HCT116 (cell line): ENCODE data around the gene SUGCT. TPM values are rescaled to one million over a fixed set of nuclear protein-coding genes. Genes with fewer than 3 reads are reported as not detected.

Source experiments
- ATAC-seq: fragments of 200-7000 bp; cut with Tn5 transposase; 2 replicates; pipeline ENCODE4 v1.9.1; 2020; ENCODE audit warnings: mild to moderate bottlenecking, moderate library complexity
- BruUV-seq: library from RNA; stranded (reverse); fragments of 400-500 nt; replicated peaks from 2 replicates; lab custom pipeline; 2021; lab: Mats Ljungman, UMichigan
- CTCF ChIA-PET: fragments of 300-600 bp; sonication (Branson Sonifier 250); formaldehyde crosslinking; loops from one replicate; lab custom pipeline; 2021; ENCODE audit warnings: antibody characterized with exemption; lab: Charles Lee
- POLR2A ChIA-PET: fragments of 300-600, 350-600 bp; sonication (Branson Sonifier 250); formaldehyde crosslinking; loops from one replicate; lab custom pipeline; 2021; ENCODE audit warnings: antibody characterized with exemption; lab: Charles Lee
- RAD21 ChIA-PET, 2 experiments: fragments of 300-600 bp; sonication (Branson Sonifier 250); formaldehyde crosslinking; loops; one replicate each; lab custom pipeline; 2023; ENCODE audit warnings: low total read pairs in 2 of 2; ENCODE audit not compliant: uncharacterized antibody in 2 of 2, unreplicated experiment in 2 of 2, low non-redundant PET in 1 of 2; lab: Charles Lee
- DNase-seq: peaks from one replicate; pipeline ENCODE4 v3.0.0-alpha.2; 2010; ENCODE audit warnings: low read depth, low spot score
- H2AFZ ChIP-seq: fragments of 200-600 bp; shearing (Covaris generic), sonication (generic); 2 replicates; pipeline ENCODE4 v1.6.1; 2017; ENCODE audit warnings: low read depth, mixed run types, mixed read lengths, antibody characterized with exemption, low read length; ENCODE audit not compliant: poor library complexity, severe bottlenecking
- H3K27ac ChIP-seq: 2 replicates; pipeline ENCODE4 v1.5.1; 2012; ENCODE audit warnings: low read depth, low read length
- H3K27me3 ChIP-seq: fragments of 200-600 bp; sonication (generic); 2 replicates; pipeline ENCODE4 v1.6.1; 2016; ENCODE audit warnings: mixed run types, low read length, mixed read lengths; ENCODE audit not compliant: insufficient read depth
- H3K36me3 ChIP-seq, 2 experiments: fragments of 200-500 bp in 1 of 2; fragments of 200-600 bp in 1 of 2; sonication (Bioruptor generic) in 1 of 2; sonication (generic) in 1 of 2; 2 replicates each; pipeline versions ENCODE4 v1.5.1 to v1.6.1; 2014 to 2016; ENCODE audit warnings: low read length in 2 of 2, inconsistent platforms in 1 of 2, mixed read lengths in 1 of 2, mixed run types in 1 of 2; ENCODE audit not compliant: insufficient read depth in 2 of 2, control insufficient read depth in 1 of 2
- H3K4me1 ChIP-seq, 2 experiments: fragments of 200-600 bp in 1 of 2; sonication (generic) in 1 of 2; 2 replicates each; pipeline versions ENCODE4 v1.5.1 to v1.6.1; 2012 to 2017; ENCODE audit warnings: low read length in 2 of 2, inconsistent platforms in 1 of 2, mild to moderate bottlenecking in 1 of 2, mixed read lengths in 1 of 2, mixed run types in 1 of 2, moderate library complexity in 1 of 2; ENCODE audit not compliant: insufficient read depth in 2 of 2, control insufficient read depth in 1 of 2
- H3K4me2 ChIP-seq: fragments of 200-600 bp; sonication (generic); 2 replicates; pipeline ENCODE4 v1.6.1; 2017; ENCODE audit warnings: mixed run types, low read length, mixed read lengths
- H3K4me3 ChIP-seq, 2 experiments: fragments of 200-600 bp in 1 of 2; sonication (generic) in 1 of 2; replicated peaks in 1 of 2; 2 replicates each; pipeline ENCODE4 v1.5.1; 2011 to 2016; ENCODE audit warnings: low read length in 2 of 2, control low read depth in 1 of 2, low read depth in 1 of 2, mild to moderate bottlenecking in 1 of 2, mixed read lengths in 1 of 2, mixed run types in 1 of 2
- H3K79me2 ChIP-seq: fragments of 200-600 bp; sonication (generic); 2 replicates; pipeline ENCODE4 v1.6.1; 2017; ENCODE audit warnings: mild to moderate bottlenecking, mixed run types, low read length, moderate library complexity, mixed read lengths; ENCODE audit not compliant: insufficient read depth
- H3K9ac ChIP-seq: fragments of 200-600 bp; sonication (generic); 2 replicates; pipeline ENCODE4 v1.6.1; 2016; ENCODE audit warnings: low read length, mixed read lengths
- H3K9me2 ChIP-seq: fragments of 200-600 bp; sonication (generic), shearing (Covaris generic); 2 replicates; pipeline ENCODE4 v1.6.1; 2017; ENCODE audit warnings: mixed run types, mild to moderate bottlenecking, moderate library complexity; ENCODE audit not compliant: insufficient read depth
- H3K9me3 ChIP-seq, 2 experiments: fragments of 200-500 bp in 1 of 2; fragments of 200-600 bp in 1 of 2; sonication (Bioruptor generic) in 1 of 2; sonication (generic) in 1 of 2; 2 replicates each; pipeline ENCODE4 v1.6.1; 2014 to 2017; ENCODE audit warnings: low read length in 2 of 2, mixed read lengths in 2 of 2, inconsistent platforms in 1 of 2, low read depth in 1 of 2, mild to moderate bottlenecking in 1 of 2, mixed run types in 1 of 2, moderate library complexity in 1 of 2; ENCODE audit not compliant: control insufficient read depth in 1 of 2, insufficient read depth in 1 of 2
- H4K20me1 ChIP-seq: fragments of 200-600 bp; sonication (generic), shearing (Covaris generic); 2 replicates; pipeline ENCODE4 v1.6.1; 2017; ENCODE audit warnings: mixed run types, mild to moderate bottlenecking, moderate library complexity; ENCODE audit not compliant: insufficient read depth
- CBX3 ChIP-seq: IDR thresholded peaks from 2 replicates; pipeline ENCODE4 v1.6.1; 2012; ENCODE audit warnings: low read depth
- EGR1 ChIP-seq: IDR thresholded peaks from 2 replicates; pipeline ENCODE4 v1.6.1; 2012; ENCODE audit warnings: low read depth
- ELF1 ChIP-seq: IDR thresholded peaks from 2 replicates; pipeline ENCODE4 v1.6.1; 2012; ENCODE audit warnings: low read depth, borderline replicate concordance
- FOSL1 ChIP-seq: IDR thresholded peaks from 2 replicates; pipeline ENCODE4 v1.6.1; 2012; ENCODE audit warnings: low read depth
- POLR2A ChIP-seq: IDR thresholded peaks from 2 replicates; pipeline ENCODE4 v1.7.0; 2011; ENCODE audit warnings: borderline replicate concordance; ENCODE audit not compliant: insufficient read depth, insufficient read length; ENCODE audit errors: extremely low read depth
- POLR2AphosphoS5 ChIP-seq: IDR thresholded peaks from 2 replicates; pipeline ENCODE4 v1.6.1; 2011; ENCODE audit warnings: mild to moderate bottlenecking, low read depth, low read length, moderate library complexity
- RAD21 ChIP-seq: IDR thresholded peaks from 2 replicates; pipeline ENCODE4 v1.6.1; 2012; ENCODE audit warnings: low read depth, mild to moderate bottlenecking
- SIN3A ChIP-seq: IDR thresholded peaks from 2 replicates; pipeline ENCODE4 v1.6.1; 2012; ENCODE audit warnings: low read depth
- SRF ChIP-seq: IDR thresholded peaks from 2 replicates; pipeline ENCODE4 v1.6.1; 2012; ENCODE audit warnings: low read depth
- ZFX ChIP-seq: fragments of 450-650 bp; IDR thresholded peaks from 2 replicates; pipeline ENCODE4 v1.6.1; 2017
- intact Hi-C: fragments of 100-400 bp; cut with micrococcal nuclease; formaldehyde crosslinking; loops from 2 replicates; pipeline ENCODE4 v1.10.0; 2022
- total RNA-seq: library from RNA; stranded (reverse); gene quantifications from one replicate; pipeline ENCODE4 v1.2.1, GENCODE V29; 2021; ENCODE audit not compliant: unreplicated experiment
- TF ChIP-seq, protein P1 (sequence below), 3 experiments: fragments of 200-600 bp in 1 of 3; sonication (generic) in 1 of 3; IDR thresholded peaks in 2 of 3; conservative IDR thresholded peaks in 1 of 3; 2 replicates each; pipeline ENCODE4 v1.5.1; 2012 to 2017; ENCODE audit warnings: low read depth in 2 of 3, low read length in 2 of 3, antibody characterized with exemption in 1 of 3, borderline replicate concordance in 1 of 3, control low read depth in 1 of 3, mild to moderate bottlenecking in 1 of 3, mixed read lengths in 1 of 3, mixed run types in 1 of 3, moderate library complexity in 1 of 3; ENCODE audit not compliant: insufficient read depth in 1 of 3
- TF ChIP-seq, protein P2 (sequence below): IDR thresholded peaks from 2 replicates; pipeline ENCODE4 v1.6.1; 2012

SUGCT gene
- total RNA-seq, 1 experiment from 2014 or later, result 4.4 TPM

DNA sequence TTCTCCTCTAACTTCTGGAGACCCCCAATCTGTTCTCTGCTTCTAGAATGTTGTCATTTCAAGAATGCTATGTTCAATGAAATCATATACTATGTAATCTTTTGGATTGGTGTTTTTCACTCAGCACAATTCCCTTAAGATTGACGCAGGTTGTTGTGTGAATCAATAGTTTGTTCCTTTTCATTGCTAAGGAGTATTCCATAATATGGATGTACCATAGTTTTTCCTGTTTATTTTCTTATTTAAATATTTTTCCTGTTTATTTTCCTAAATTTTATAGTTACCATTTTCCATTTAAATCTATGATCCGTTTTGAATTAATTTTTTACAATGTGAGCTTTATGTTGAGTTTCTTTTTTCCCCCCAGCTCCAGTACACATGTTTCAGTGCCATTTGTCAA is 604.5 kb downstream of the SUGCT start:
- no TSS peak for BruUV-seq
- H3K9me3 ChIP-seq, result no peaks in the 10 kb centered on the region
- no peaks in the 10 kb centered on the region for H4K20me1 ChIP-seq
- ChIA-PET POLR2A (no interaction called here), RAD21 (no interaction called here), CTCF (no interaction called here)
- no peak overlapping the region for H3K9ac ChIP-seq
- no peak overlapping the region for H3K4me3 ChIP-seq
- 0 out of 2 replicates have a peak, but pooled peaks cover 5% of the 10 kb centered on the region for H3K27me3 ChIP-seq
- H3K9me2 ChIP-seq, result no peaks in the 10 kb centered on the region
- H3K27ac ChIP-seq, result no peak overlapping the region
- H3K36me3 ChIP-seq, result no peaks in the 10 kb centered on the region
- H3K4me2 ChIP-seq, result no peak overlapping the region
- DNase-seq (no peak), ATAC-seq (no peak)
- no peaks in the 10 kb centered on the region for H3K79me2 ChIP-seq
- H2AFZ ChIP-seq, result no peak overlapping the region
- intact Hi-C loops, result no loop called here
- H3K4me1 ChIP-seq, result no peaks in the 10 kb centered on the region
- TF ChIP-seq FOSL1 (no peak), ZFX (no peak), POLR2A (no peak), ELF1 (no peak), SRF (no peak), RAD21 (no peak)

DNA sequence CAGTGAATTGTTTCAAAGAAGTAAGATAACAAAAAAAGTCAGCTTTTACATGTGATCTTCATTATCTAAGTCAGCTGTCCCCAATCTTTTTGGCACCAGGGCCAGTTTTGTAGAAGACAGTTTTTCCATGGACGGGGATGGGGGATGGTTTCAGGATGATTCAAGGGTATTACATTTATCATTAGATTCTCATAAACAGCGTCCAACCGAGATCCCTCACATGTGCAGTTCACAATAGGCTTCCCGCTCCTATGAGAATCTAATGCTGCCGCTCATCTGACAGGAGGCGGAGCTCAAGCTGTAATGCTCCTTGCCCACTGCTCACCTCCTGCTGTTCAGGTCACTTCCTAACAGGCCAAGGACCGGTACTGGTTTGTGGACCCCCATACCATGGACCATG is 607.5 kb downstream of the SUGCT start:
- ChIA-PET RAD21 (no interaction called here), CTCF (no interaction called here), POLR2A (no interaction called here)
- Histone ChIP-seq H3K4me2 (no peak overlapping the region), H3K27ac (no peak overlapping the region), H3K27me3 (0 out of 2 replicates have a peak, but pooled peaks cover 7% of the 10 kb centered on the region), H3K36me3 (no peaks in the 10 kb centered on the region), H2AFZ (no peak overlapping the region), H3K4me1 (no peaks in the 10 kb centered on the region), H3K9me3 (no peaks in the 10 kb centered on the region), H3K4me3 (no peak overlapping the region)
- ATAC-seq, result no peak
- intact Hi-C loops, result no loop called here
- TF ChIP-seq, protein P1, sequence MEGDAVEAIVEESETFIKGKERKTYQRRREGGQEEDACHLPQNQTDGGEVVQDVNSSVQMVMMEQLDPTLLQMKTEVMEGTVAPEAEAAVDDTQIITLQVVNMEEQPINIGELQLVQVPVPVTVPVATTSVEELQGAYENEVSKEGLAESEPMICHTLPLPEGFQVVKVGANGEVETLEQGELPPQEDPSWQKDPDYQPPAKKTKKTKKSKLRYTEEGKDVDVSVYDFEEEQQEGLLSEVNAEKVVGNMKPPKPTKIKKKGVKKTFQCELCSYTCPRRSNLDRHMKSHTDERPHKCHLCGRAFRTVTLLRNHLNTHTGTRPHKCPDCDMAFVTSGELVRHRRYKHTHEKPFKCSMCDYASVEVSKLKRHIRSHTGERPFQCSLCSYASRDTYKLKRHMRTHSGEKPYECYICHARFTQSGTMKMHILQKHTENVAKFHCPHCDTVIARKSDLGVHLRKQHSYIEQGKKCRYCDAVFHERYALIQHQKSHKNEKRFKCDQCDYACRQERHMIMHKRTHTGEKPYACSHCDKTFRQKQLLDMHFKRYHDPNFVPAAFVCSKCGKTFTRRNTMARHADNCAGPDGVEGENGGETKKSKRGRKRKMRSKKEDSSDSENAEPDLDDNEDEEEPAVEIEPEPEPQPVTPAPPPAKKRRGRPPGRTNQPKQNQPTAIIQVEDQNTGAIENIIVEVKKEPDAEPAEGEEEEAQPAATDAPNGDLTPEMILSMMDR (IDR thresholded peaks at IDR 0.05 in 2 of 3, conservative IDR thresholded peaks at IDR 0.05 in 1 of 3; ENCODE audit: borderline replicate concordance in 1 of 3, insufficient read depth in 1 of 3, low read depth in 2 of 3, low read length in 2 of 3), result no peak
- no peak for TF ChIP-seq EGR1
- no peak for TF ChIP-seq FOSL1
- TF ChIP-seq CBX3, result no peak
- no peak for TF ChIP-seq POLR2AphosphoS5
- TF ChIP-seq, protein P2, sequence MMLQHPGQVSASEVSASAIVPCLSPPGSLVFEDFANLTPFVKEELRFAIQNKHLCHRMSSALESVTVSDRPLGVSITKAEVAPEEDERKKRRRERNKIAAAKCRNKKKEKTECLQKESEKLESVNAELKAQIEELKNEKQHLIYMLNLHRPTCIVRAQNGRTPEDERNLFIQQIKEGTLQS, result no peak
- TF ChIP-seq SRF, result no peak
- TF ChIP-seq ZFX, result no peak
- no peak for TF ChIP-seq ELF1
- TF ChIP-seq SIN3A, result no peak
- TF ChIP-seq, all 23 proteins: peak for 0
- Histone ChIP-seq H3K9ac (no peak overlapping the region), H3K9me2 (no peaks in the 10 kb centered on the region), H3K79me2 (no peaks in the 10 kb centered on the region), H4K20me1 (no peaks in the 10 kb centered on the region)
- no peak for DNase-seq
- BruUV-seq, result no TSS peak
